Subcutaneous abdominal adipose tissue (tissue), 5 donors: Measurements from ENCODE around the gene TOMM20.

Source experiments
- H3K27ac ChIP-seq: one replicate; pipeline ENCODE4 v1.7.0; 2013; ENCODE audit warnings: low read depth, mild to moderate bottlenecking, inconsistent platforms, low read length, moderate library complexity
- H3K27me3 ChIP-seq, 5 donors: one replicate each; pipeline ENCODE4 v1.7.0; 2013; ENCODE audit warnings: low read length in 5 of 5, inconsistent platforms in 1 of 5; ENCODE audit not compliant: control insufficient read depth in 5 of 5, insufficient read depth in 4 of 5
- H3K36me3 ChIP-seq, 5 donors: one replicate each; pipeline ENCODE4 v1.7.0; 2013; ENCODE audit warnings: low read length in 5 of 5; ENCODE audit not compliant: control insufficient read depth in 5 of 5, insufficient read depth in 5 of 5
- H3K4me1 ChIP-seq, 5 donors: one replicate each; pipeline ENCODE4 v1.7.0; 2013; ENCODE audit warnings: low read length in 5 of 5, mild to moderate bottlenecking in 3 of 5, moderate library complexity in 1 of 5; ENCODE audit not compliant: control insufficient read depth in 5 of 5, insufficient read depth in 5 of 5
- H3K4me3 ChIP-seq, 5 donors: one replicate each; pipeline ENCODE4 v1.7.0; 2013; ENCODE audit warnings: low read length in 5 of 5, low read depth in 1 of 5
- H3K9ac ChIP-seq, 5 donors: one replicate each; pipeline ENCODE4 v1.7.0; 2013; ENCODE audit warnings: low read length in 5 of 5, mild to moderate bottlenecking in 4 of 5, moderate library complexity in 3 of 5
- H3K9me3 ChIP-seq, 5 donors: one replicate each; pipeline ENCODE4 v1.7.0; 2013; ENCODE audit warnings: low read length in 5 of 5; ENCODE audit not compliant: control insufficient read depth in 5 of 5
- donor health status: healthy.
- donor health status: healthy.
- donor health status: healthy.
- donor health status: healthy.
- donor health status: healthy.

TOMM20 gene

GRCh38 chr1:235107368-235108184 lies 21.1 kb downstream of the TOMM20 start:
- Histone ChIP-seq H3K4me3 (no peak overlapping the region), H3K9me3 (no peaks in the 10 kb centered on the region), H3K36me3 (peaks cover 12 to 48% (median 32%) of the 10 kb centered on the region in 5 donors), H3K27me3 (no peaks in the 10 kb centered on the region), H3K27ac (no peak overlapping the region), H3K4me1 (peaks cover 0 to 16% (median 10%) of the 10 kb centered on the region in 5 donors), H3K9ac (no peak overlapping the region)

- Histone ChIP-seq H3K27me3 (no peaks in the 10 kb centered on the region), H3K4me1 (peaks cover 0 to 16% (median 7%) of the 10 kb centered on the region in 5 donors), H3K36me3 (peaks cover 10 to 41% (median 30%) of the 10 kb centered on the region in 5 donors), H3K9ac (no peak overlapping the region), H3K27ac (no peak overlapping the region), H3K4me3 (no peak overlapping the region), H3K9me3 (no peaks in the 10 kb centered on the region)
Observed at GRCh38 chr1:235106457-235106856, 22.2 kb downstream of the TOMM20 start.

DNA sequence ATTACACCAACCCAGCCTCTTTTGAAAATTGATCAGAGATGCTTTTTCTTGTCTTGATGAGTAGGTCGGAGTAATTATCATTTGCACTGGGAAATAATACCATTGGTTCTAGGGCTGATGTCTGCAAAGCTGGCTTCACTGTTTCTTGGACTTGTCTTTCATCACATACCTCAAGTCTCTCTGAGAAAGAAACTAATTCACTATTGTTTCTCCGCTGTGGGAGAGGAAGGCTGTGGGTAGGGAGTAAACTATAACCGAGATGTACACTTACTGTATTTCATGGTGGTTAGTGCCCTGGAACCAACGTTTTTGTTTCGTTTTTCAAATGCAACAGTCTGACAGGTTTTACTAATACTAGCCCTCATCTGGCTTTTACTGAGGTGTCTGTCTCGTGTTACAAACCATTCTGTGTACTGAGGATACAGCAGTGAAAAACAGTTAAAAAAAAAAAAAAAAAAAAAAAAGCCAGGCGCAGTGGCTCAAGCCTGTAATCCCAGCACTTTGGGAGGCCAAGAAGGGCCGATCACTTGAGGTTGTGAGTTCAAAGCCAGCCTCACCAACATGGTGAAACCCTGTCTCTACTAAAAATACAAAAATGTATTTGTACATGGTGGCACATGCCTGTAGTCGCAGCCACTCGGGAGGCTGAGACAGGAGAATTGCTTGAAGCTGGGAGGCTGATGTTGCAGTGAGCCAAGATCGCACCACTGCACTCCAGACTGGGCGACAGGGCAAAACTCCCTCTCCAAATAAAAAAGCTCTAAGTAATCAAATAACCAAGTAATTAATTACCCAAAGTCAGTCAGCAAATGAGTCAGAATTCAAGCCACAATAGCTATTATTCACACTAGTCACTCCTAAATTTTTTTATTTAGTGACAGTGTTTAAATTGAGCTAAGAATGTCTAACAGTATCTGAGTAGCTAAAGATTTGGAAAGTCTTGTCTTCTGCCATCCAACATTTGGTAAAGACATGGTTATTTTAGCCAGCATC lies 23.3 kb downstream of the TOMM20 start:
- H3K27me3 ChIP-seq, result no peaks in the 10 kb centered on the region
- no peak overlapping the region for H3K4me3 ChIP-seq
- peaks cover 0 to 21% (median 10%) of the 10 kb centered on the region in 5 donors for H3K4me1 ChIP-seq
- no peak overlapping the region for H3K9ac ChIP-seq
- H3K9me3 ChIP-seq, result no peaks in the 10 kb centered on the region
- H3K36me3 ChIP-seq, result peaks cover 4 to 32% (median 28%) of the 10 kb centered on the region in 5 donors
- H3K27ac ChIP-seq, result no peak overlapping the region

DNA sequence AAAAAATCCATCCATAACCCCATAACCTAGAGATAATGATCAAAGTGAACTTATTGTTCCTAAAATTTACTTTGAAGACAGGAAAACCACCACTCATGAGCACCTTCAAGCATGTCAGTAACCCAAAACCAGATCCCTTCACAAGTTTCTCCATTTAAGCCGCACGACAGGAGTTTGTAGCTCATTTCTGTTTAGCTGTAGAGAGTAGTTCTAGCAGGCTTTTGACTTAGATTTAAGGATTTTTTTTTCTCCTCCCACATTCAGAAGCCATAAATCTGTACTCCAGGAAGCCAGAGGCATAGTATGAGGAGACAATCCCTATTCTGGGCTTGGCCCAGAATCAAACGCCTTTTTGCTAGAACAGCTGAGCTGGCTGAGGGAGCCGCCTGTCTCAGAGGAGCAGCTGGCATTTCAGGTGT lies 25.6 kb downstream of the TOMM20 start:
- Histone ChIP-seq H3K9ac (no peak overlapping the region), H3K4me3 (no peak overlapping the region), H3K4me1 (peaks cover 0 to 25% (median 14%) of the 10 kb centered on the region in 5 donors), H3K36me3 (peaks cover 0 to 9% (median 7%) of the 10 kb centered on the region in 5 donors), H3K27ac (no peak overlapping the region), H3K27me3 (no peaks in the 10 kb centered on the region), H3K9me3 (no peaks in the 10 kb centered on the region)

DNA sequence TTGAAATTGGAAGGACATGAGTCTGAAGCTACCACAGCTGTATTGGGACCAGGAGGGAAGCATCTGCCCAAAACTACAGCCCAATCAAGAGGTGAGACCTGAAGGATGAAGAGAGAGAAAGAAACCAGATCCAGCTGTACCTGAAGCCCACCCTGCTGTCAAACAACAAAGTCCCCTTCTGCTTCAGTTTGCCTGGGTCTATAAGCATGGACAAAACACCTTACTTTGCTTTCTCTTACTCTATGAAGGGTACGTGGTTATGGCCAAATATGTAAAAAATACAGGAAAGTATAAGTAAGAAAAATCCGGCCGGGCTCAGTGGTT lies 26.4 kb downstream of the TOMM20 start:
- H3K4me1 ChIP-seq, result peaks cover 0 to 25% (median 14%) of the 10 kb centered on the region in 5 donors
- peaks cover 0 to 2% (median under 1%) of the 10 kb centered on the region in 5 donors for H3K36me3 ChIP-seq
- no peak overlapping the region for H3K9ac ChIP-seq
- H3K4me3 ChIP-seq, result no peak overlapping the region
- no peak overlapping the region for H3K27ac ChIP-seq
- no peaks in the 10 kb centered on the region for H3K27me3 ChIP-seq
- no peaks in the 10 kb centered on the region for H3K9me3 ChIP-seq

GRCh38 chr1:235101558-235102258 lies 26.9 kb downstream of the TOMM20 start:
- Histone ChIP-seq H3K4me3 (no peak overlapping the region), H3K27ac (no peak overlapping the region), H3K36me3 (no peaks in the 10 kb centered on the region), H3K4me1 (peaks cover 0 to 25% (median 14%) of the 10 kb centered on the region in 5 donors), H3K9me3 (no peaks in the 10 kb centered on the region), H3K27me3 (no peaks in the 10 kb centered on the region), H3K9ac (no peak overlapping the region)

- H3K27ac ChIP-seq, result no peak overlapping the region
- H3K9me3 ChIP-seq, result no peaks in the 10 kb centered on the region
- H3K27me3 ChIP-seq, result no peaks in the 10 kb centered on the region
- H3K4me3 ChIP-seq, result no peak overlapping the region
- peaks cover 0 to 25% (median 14%) of the 10 kb centered on the region in 5 donors for H3K4me1 ChIP-seq
- no peaks in the 10 kb centered on the region for H3K36me3 ChIP-seq
- no peak overlapping the region for H3K9ac ChIP-seq
Observed at GRCh38 chr1:235100194-235100772, 28.4 kb downstream of the TOMM20 start.

- H3K36me3 ChIP-seq, result no peaks in the 10 kb centered on the region
- no peak overlapping the region for H3K4me3 ChIP-seq
- H3K4me1 ChIP-seq, result peaks cover 0 to 16% (median 6%) of the 10 kb centered on the region in 5 donors
- no peak overlapping the region for H3K27ac ChIP-seq
- no peaks in the 10 kb centered on the region for H3K27me3 ChIP-seq
- no peaks in the 10 kb centered on the region for H3K9me3 ChIP-seq
- no peak overlapping the region for H3K9ac ChIP-seq
Observed at GRCh38 chr1:235098991-235099390, 29.6 kb downstream of the TOMM20 start.

GRCh38 chr1:235098547-235098946 lies 30.1 kb downstream of the TOMM20 start:
- peaks cover 2 to 19% (median 6%) of the 10 kb centered on the region in 5 donors for H3K4me1 ChIP-seq
- H3K27me3 ChIP-seq, result no peaks in the 10 kb centered on the region
- H3K4me3 ChIP-seq, result no peak overlapping the region
- no peaks in the 10 kb centered on the region for H3K36me3 ChIP-seq
- no peak overlapping the region for H3K9ac ChIP-seq
- no peak overlapping the region for H3K27ac ChIP-seq
- H3K9me3 ChIP-seq, result no peaks in the 10 kb centered on the region
